NT2/D1 (cell line): ENCODE data around the gene NEU4.

Experiments
- SUZ12 ChIP-seq: IDR thresholded peaks from 2 replicates; pipeline ENCODE4 v1.6.1; 2011; ENCODE audit not compliant: insufficient read length, insufficient read depth; ENCODE audit errors: extremely low read depth
- YY1 ChIP-seq: IDR thresholded peaks from 2 replicates; pipeline ENCODE4 v1.6.1; 2011; ENCODE audit not compliant: insufficient read length, insufficient read depth
- ZNF274 ChIP-seq: IDR thresholded peaks from 2 replicates; pipeline ENCODE4 v1.6.1; 2011; ENCODE audit warnings: mild to moderate bottlenecking, low read depth, low read length

DNA sequence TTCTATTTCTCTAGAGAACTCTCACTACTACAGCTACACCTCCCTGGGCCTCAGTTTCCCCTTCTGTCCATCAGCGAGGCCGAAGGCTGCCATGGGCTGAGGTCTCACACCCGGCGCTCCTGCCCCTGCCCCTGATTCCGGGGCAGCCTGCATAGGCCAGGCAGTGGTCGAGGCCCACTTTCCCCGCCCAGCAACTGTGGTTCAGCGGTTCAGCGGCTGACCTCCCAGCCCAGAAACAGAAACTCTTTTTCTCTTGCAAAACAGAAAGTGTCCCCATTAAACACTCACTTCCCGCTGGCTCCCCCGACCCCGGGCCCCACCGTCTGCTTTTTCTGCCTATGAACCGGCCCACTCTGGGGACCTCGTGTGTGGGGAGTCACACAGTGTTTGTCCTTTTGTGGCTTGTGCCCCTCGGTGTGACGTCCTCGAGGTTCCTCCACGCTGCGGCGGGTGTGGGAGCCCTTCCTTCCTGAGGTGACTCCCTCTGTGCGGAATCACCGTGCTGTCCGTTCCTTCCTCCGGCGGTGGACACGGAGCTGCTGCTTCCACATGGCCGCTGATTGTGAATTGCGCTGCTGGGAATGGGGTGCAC is 33.7 kb downstream of the NEU4 start:
- TF ChIP-seq ZNF274 (no peak), YY1 (no peak), SUZ12 (no peak)
